Trophoblast cell (in vitro differentiated cells and primary cell): ENCODE measurements around the gene ERICH6B.

Experiments
- DNase-seq, 2 donors: peaks; one replicate each; pipeline ENCODE4 v3.0.0-alpha.2; 2016
- H2AFZ ChIP-seq: 2 replicates; pipeline ENCODE4 v1.6.1; 2013; ENCODE audit warnings: low read length, moderate library complexity, mild to moderate bottlenecking; ENCODE audit not compliant: insufficient read depth, poor library complexity
- H2AK5ac ChIP-seq: 2 replicates; pipeline ENCODE4 v1.6.1; 2013; ENCODE audit warnings: mild to moderate bottlenecking, low read length
- H2BK120ac ChIP-seq: 2 replicates; pipeline ENCODE4 v1.6.1; 2013; ENCODE audit warnings: low read length, mild to moderate bottlenecking, moderate library complexity; ENCODE audit not compliant: insufficient read depth, poor library complexity
- H2BK12ac ChIP-seq: 2 replicates; pipeline ENCODE4 v1.6.1; 2013; ENCODE audit warnings: mild to moderate bottlenecking, low read length, moderate library complexity
- H2BK5ac ChIP-seq: 2 replicates; pipeline ENCODE4 v1.6.1; 2013; ENCODE audit warnings: low read length, low read depth, moderate library complexity, mild to moderate bottlenecking; ENCODE audit not compliant: poor library complexity
- H3K14ac ChIP-seq: 2 replicates; pipeline ENCODE4 v1.6.1; 2013; ENCODE audit warnings: mild to moderate bottlenecking, low read length
- H3K18ac ChIP-seq: 2 replicates; pipeline ENCODE4 v1.6.1; 2013; ENCODE audit warnings: mild to moderate bottlenecking, low read length
- H3K23ac ChIP-seq: 2 replicates; pipeline ENCODE4 v1.6.1; 2013; ENCODE audit warnings: low read length
- H3K27ac ChIP-seq: 2 replicates; pipeline ENCODE4 v1.5.1; 2013; ENCODE audit warnings: low read depth, mild to moderate bottlenecking, inconsistent platforms, low read length, moderate library complexity
- H3K27me3 ChIP-seq: 2 replicates; pipeline ENCODE4 v1.6.1; 2013; ENCODE audit warnings: inconsistent platforms, mild to moderate bottlenecking, low read length, moderate library complexity; ENCODE audit not compliant: insufficient read depth
- H3K36me3 ChIP-seq, 2 experiments: 1 replicate in 1 of 2; 2 replicates in 1 of 2; pipeline ENCODE4 v1.6.1; 2013; ENCODE audit warnings: low read length in 2 of 2, mild to moderate bottlenecking in 2 of 2, moderate library complexity in 1 of 2; ENCODE audit not compliant: insufficient read depth in 2 of 2, control insufficient read depth in 1 of 2
- H3K4ac ChIP-seq: 2 replicates; pipeline ENCODE4 v1.6.1; 2013; ENCODE audit warnings: low read depth, mild to moderate bottlenecking, low read length, moderate library complexity
- H3K4me1 ChIP-seq, 2 experiments: 1 replicate in 1 of 2; 2 replicates in 1 of 2; pipeline ENCODE4 v1.6.1; 2013; ENCODE audit warnings: low read length in 2 of 2, mild to moderate bottlenecking in 2 of 2, moderate library complexity in 1 of 2; ENCODE audit not compliant: insufficient read depth in 2 of 2, control insufficient read depth in 1 of 2
- H3K4me2 ChIP-seq: 2 replicates; pipeline ENCODE4 v1.6.1; 2013; ENCODE audit warnings: inconsistent platforms, mild to moderate bottlenecking, low read length, moderate library complexity
- H3K4me3 ChIP-seq: 2 replicates; pipeline ENCODE4 v1.5.1; 2013; ENCODE audit warnings: mild to moderate bottlenecking, low read depth, low read length, inconsistent platforms
- H3K79me1 ChIP-seq: one replicate; pipeline ENCODE4 v1.6.1; 2013; ENCODE audit warnings: low read length
- H3K79me2 ChIP-seq: 2 replicates; pipeline ENCODE4 v1.6.1; 2013; ENCODE audit warnings: low read length, mild to moderate bottlenecking; ENCODE audit not compliant: control insufficient read depth, insufficient read depth, poor library complexity
- H3K9ac ChIP-seq: 2 replicates; pipeline ENCODE4 v1.6.1; 2013; ENCODE audit warnings: mild to moderate bottlenecking, low read length
- H3K9me3 ChIP-seq: 2 replicates; pipeline ENCODE4 v1.6.1; 2013; ENCODE audit warnings: low read depth, mild to moderate bottlenecking, control low read depth, inconsistent platforms, low read length; ENCODE audit not compliant: insufficient read depth
- H4K12ac ChIP-seq: 2 replicates; pipeline ENCODE4 v1.6.1; 2013; ENCODE audit warnings: low read depth, mild to moderate bottlenecking, low read length, moderate library complexity
- H4K8ac ChIP-seq: 2 replicates; pipeline ENCODE4 v1.6.1; 2013; ENCODE audit warnings: low read depth, mild to moderate bottlenecking, low read length, moderate library complexity
- H4K91ac ChIP-seq: one replicate; pipeline ENCODE4 v1.6.1; 2013; ENCODE audit warnings: low read depth, mild to moderate bottlenecking, low read length, moderate library complexity
- WGBS: extraction: QIAGEN DNeasy Blood & Tissue Kit; methylation state at CpG from one replicate; pipeline ENCODE4 v1.1.7; 2013; ENCODE audit warnings: missing lambda C conversion rate; ENCODE audit not compliant: insufficient read length, insufficient coverage; ENCODE audit errors: extremely low coverage; 5-methylcytosine and 5-hydroxymethylcytosine counted together

Gene ERICH6B

GRCh38 chr13:45518525-45519245 lies 96.9 kb downstream of the ERICH6B start:
- no peak overlapping the region for H4K91ac ChIP-seq
- no peak overlapping the region for H4K8ac ChIP-seq
- H3K9me3 ChIP-seq = no peaks in the 10 kb centered on the region
- no peak overlapping the region for H2BK120ac ChIP-seq
- no CpG with 5 or more reads among the region's 4 CpGs for WGBS
- peaks cover 7 to 20% of the 10 kb centered on the region in 2 experiments for H3K36me3 ChIP-seq
- no peak overlapping the region for H2BK5ac ChIP-seq
- H4K12ac ChIP-seq = no peak overlapping the region
- H3K27ac ChIP-seq = no peak overlapping the region
- H3K23ac ChIP-seq = no peak overlapping the region
- no peaks in the 10 kb centered on the region for H3K79me1 ChIP-seq
- H3K9ac ChIP-seq = no peak overlapping the region
- no peaks in the 10 kb centered on the region for H3K27me3 ChIP-seq
- H3K79me2 ChIP-seq = no peaks in the 10 kb centered on the region
- peaks cover 0 to 2% of the 10 kb centered on the region in 2 experiments for H3K4me1 ChIP-seq
- H3K4ac ChIP-seq = no peak overlapping the region
- H2BK12ac ChIP-seq = no peak overlapping the region
- H3K18ac ChIP-seq = no peak overlapping the region
- DNase-seq = peak; percentile 31 to 81
- H2AFZ ChIP-seq = no peak overlapping the region
- no peak overlapping the region for H3K4me3 ChIP-seq
- no peak overlapping the region for H3K4me2 ChIP-seq
- no peak overlapping the region for H2AK5ac ChIP-seq
- H3K14ac ChIP-seq = no peak overlapping the region

GRCh38 chr13:45516757-45517156 lies 98.8 kb downstream of the ERICH6B start:
- H2AK5ac ChIP-seq = no peak overlapping the region
- no peaks in the 10 kb centered on the region for H3K79me1 ChIP-seq
- no peak overlapping the region for H3K4me2 ChIP-seq
- no peak overlapping the region for H3K4me3 ChIP-seq
- no peak overlapping the region for H4K12ac ChIP-seq
- WGBS = no CpG with 5 or more reads among the region's 2 CpGs
- H3K23ac ChIP-seq = no peak overlapping the region
- H2BK120ac ChIP-seq = no peak overlapping the region
- no peak overlapping the region for H3K27ac ChIP-seq
- H3K4me1 ChIP-seq = peaks cover 0 to 2% of the 10 kb centered on the region in 2 experiments
- H3K14ac ChIP-seq = no peak overlapping the region
- no peak overlapping the region for H2BK12ac ChIP-seq
- H3K79me2 ChIP-seq = no peaks in the 10 kb centered on the region
- no peaks in the 10 kb centered on the region for H3K9me3 ChIP-seq
- H4K8ac ChIP-seq = no peak overlapping the region
- no peak overlapping the region for H2AFZ ChIP-seq
- H3K36me3 ChIP-seq = peaks cover 14 to 29% of the 10 kb centered on the region in 2 experiments
- H4K91ac ChIP-seq = no peak overlapping the region
- no peak for DNase-seq
- no peak overlapping the region for H3K4ac ChIP-seq
- H2BK5ac ChIP-seq = no peak overlapping the region
- H3K18ac ChIP-seq = no peak overlapping the region
- H3K9ac ChIP-seq = no peak overlapping the region
- no peaks in the 10 kb centered on the region for H3K27me3 ChIP-seq

DNA sequence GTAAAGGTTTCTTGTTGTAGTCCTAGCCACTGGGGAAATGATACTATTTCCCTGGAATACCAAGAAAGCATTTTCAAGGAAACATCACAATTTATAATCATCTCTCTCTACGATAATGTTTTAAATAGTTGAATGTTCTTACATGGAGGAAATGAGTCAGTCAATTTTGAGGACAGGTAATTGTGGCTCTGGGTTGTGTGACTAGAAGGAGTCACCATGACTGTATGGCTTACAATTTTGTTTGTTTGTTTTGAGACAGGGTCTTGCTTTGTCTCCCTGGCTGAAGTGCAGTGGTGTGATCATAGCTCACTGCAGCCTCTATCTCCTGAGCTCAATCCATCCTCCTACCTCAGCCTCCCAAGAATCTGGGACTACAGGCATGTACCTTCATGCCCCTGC lies 103.4 kb downstream of the ERICH6B start:
- Histone ChIP-seq H3K4ac (no peak overlapping the region), H3K14ac (no peak overlapping the region), H3K4me3 (no peak overlapping the region), H2BK12ac (no peak overlapping the region), H3K27ac (no peak overlapping the region), H3K18ac (no peak overlapping the region), H3K27me3 (no peaks in the 10 kb centered on the region), H4K91ac (no peak overlapping the region), H3K9ac (no peak overlapping the region), H3K4me1 (no peaks in the 10 kb centered on the region), H3K4me2 (no peak overlapping the region), H3K23ac (no peak overlapping the region), H4K8ac (no peak overlapping the region), H2BK120ac (no peak overlapping the region), H3K9me3 (no peaks in the 10 kb centered on the region), H2AK5ac (no peak overlapping the region), H3K79me2 (no peaks in the 10 kb centered on the region), H2AFZ (no peak overlapping the region), H2BK5ac (no peak overlapping the region), H3K79me1 (no peaks in the 10 kb centered on the region), H4K12ac (no peak overlapping the region), H3K36me3 (peaks cover 14 to 29% of the 10 kb centered on the region in 2 experiments)
- no peak for DNase-seq
- no CpG with 5 or more reads among the region's 1 CpG for WGBS

DNA sequence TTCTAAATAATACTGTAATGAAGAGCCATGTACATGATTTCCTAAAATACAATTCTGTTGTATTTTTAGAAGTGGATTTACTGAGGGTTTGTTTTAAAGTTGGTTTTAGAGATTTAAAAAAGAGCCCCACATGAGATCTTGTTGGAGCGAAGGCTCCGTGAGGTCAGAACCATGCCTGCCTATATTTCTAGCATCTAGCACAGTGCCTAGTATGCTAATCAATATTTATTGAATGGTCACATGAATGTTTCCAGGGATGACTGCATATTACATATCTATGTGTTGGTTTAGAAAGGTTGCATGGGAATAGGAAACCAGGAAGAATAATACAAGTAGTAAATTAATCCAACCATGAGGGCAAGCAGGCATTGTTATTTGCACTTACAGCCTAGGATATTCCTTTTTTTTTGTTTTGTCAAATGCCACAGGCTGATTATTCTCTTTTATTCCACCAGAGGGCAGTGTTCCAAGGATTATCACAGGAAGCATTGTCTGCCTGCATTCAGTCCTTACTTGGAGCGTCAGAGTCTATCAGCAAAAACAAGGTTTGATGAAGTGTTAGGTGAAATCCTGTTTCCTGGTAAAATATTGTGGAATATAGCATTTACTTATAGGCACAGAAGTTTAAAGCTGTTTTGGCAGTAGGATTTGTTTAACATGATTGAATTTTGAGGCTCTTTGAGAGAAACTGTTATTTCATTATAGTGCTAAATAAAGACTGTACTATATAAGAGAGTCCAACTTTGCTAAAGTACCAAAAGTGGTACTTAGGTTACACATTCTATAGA lies 104.0 kb downstream of the ERICH6B start:
- Histone ChIP-seq H3K27me3 (no peaks in the 10 kb centered on the region), H4K8ac (no peak overlapping the region), H3K14ac (no peak overlapping the region), H3K23ac (no peak overlapping the region), H2AK5ac (no peak overlapping the region), H2BK12ac (no peak overlapping the region), H3K4ac (no peak overlapping the region), H3K79me1 (no peaks in the 10 kb centered on the region), H3K9me3 (no peaks in the 10 kb centered on the region), H2BK5ac (no peak overlapping the region), H3K4me3 (no peak overlapping the region), H3K18ac (no peak overlapping the region), H2BK120ac (no peak overlapping the region), H3K4me2 (no peak overlapping the region), H3K9ac (no peak overlapping the region), H2AFZ (no peak overlapping the region), H4K91ac (no peak overlapping the region), H3K79me2 (no peaks in the 10 kb centered on the region), H3K27ac (no peak overlapping the region), H4K12ac (no peak overlapping the region), H3K4me1 (no peaks in the 10 kb centered on the region), H3K36me3 (peaks cover 16 to 32% of the 10 kb centered on the region in 2 experiments)
- peak; percentile 23 to 88 for DNase-seq
- no CpG with 5 or more reads among the region's 3 CpGs for WGBS
